ENCODE data around the gene PCAT6. TPM values are rescaled to one million over a fixed set of nuclear protein-coding genes. Genes with fewer than 3 reads are reported as not detected.
"Not testable (repeated sequence)": the region's sequence is repeated elsewhere in the genome, so short reads cannot be mapped to it uniquely, and the experiment has no call there.

Gene PCAT6
- total RNA-seq, 1 experiment from 2014 or later, result not detected

GRCh38 chr1:202810193-202810614, 550 bp upstream of the PCAT6 start:
- Histone ChIP-seq H3K4me2 (ENCODE audit: low read depth, low read length, poor library complexity, severe bottlenecking) (no peak overlapping the region), H3K27me3 (ENCODE audit: low read length) (no peaks in the 10 kb centered on the region), H3K9ac (ENCODE audit: low read length) (no peak overlapping the region), H3K4me1 (ENCODE audit: low read length) (no peaks in the 10 kb centered on the region), H3K4me3 (ENCODE audit: low read length) (no peak overlapping the region), H4K20me1 (ENCODE audit: insufficient read depth, low read depth, low read length) (no peaks in the 10 kb centered on the region), H3K9me2 (replicated peaks; ENCODE audit: insufficient read depth, low read length) (no peaks in the 10 kb centered on the region), H3K36me3 (ENCODE audit: insufficient read depth, low read length) (no peaks in the 10 kb centered on the region), H2AFZ (ENCODE audit: low read length) (no peak overlapping the region), H3K27ac (ENCODE audit: low read length) (no peak overlapping the region), H3K9me3 (ENCODE audit: low read length) (no peaks in the 10 kb centered on the region), H3K79me2 (ENCODE audit: low read length) (no peaks in the 10 kb centered on the region)
- no peak for DNase-seq

DNA sequence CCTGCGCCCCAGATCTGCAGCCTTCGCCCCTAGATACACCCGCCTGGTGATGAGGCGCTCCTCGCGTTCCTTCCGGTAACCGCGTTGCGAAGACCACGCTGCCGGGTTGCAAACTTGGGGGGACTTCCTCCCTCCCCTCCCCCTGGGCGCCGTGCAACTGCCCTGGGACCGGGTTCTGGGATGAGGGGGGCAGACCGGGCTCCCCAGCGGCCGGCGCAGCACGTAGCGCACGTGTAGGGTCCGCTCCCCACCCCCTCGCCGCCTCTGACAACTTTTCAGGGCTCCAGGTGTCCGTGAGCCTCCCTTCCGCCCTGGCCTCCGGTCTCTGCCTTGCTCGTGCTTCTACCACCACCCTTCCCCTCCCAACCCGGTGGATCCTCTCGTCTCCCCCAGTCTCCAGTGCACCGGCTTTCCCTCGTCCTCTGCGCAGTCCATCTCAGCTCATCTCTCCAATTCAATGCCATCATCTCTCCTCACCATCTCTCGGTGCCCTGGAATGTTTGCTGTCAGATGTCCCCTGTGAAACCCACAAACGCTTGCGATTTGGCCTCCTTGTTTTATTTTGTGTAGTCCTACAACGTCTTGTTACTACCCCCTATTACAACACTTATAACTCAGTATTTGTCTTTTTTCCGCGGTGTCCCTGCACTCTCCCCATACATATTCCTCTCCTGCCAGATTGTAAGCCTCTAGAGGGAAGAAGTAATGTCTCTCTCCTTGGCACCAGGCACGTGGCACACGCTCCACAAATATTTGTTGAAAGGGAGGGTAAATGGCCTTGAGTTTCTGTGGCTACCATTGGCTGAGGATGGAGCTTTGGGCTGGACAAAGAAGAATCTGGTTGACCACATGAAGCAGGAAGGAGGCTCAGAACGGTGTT, 782 bp downstream of the PCAT6 start:
- no peaks in the 10 kb centered on the region for H3K9me3 ChIP-seq (ENCODE audit: low read length)
- H3K27ac ChIP-seq (ENCODE audit: low read length), result no peak overlapping the region
- no peak overlapping the region for H3K4me3 ChIP-seq (ENCODE audit: low read length)
- no peaks in the 10 kb centered on the region for H3K9me2 ChIP-seq (replicated peaks; ENCODE audit: insufficient read depth, low read length)
- no peak overlapping the region for H3K9ac ChIP-seq (ENCODE audit: low read length)
- no peaks in the 10 kb centered on the region for H3K27me3 ChIP-seq (ENCODE audit: low read length)
- no peaks in the 10 kb centered on the region for H3K4me1 ChIP-seq (ENCODE audit: low read length)
- no peak overlapping the region for H3K4me2 ChIP-seq (ENCODE audit: low read depth, low read length, poor library complexity, severe bottlenecking)
- no peak for DNase-seq
- no peaks in the 10 kb centered on the region for H3K79me2 ChIP-seq (ENCODE audit: low read length)
- H4K20me1 ChIP-seq (ENCODE audit: insufficient read depth, low read depth, low read length), result no peaks in the 10 kb centered on the region
- H2AFZ ChIP-seq (ENCODE audit: low read length), result no peak overlapping the region
- H3K36me3 ChIP-seq (ENCODE audit: insufficient read depth, low read length), result no peaks in the 10 kb centered on the region

DNA sequence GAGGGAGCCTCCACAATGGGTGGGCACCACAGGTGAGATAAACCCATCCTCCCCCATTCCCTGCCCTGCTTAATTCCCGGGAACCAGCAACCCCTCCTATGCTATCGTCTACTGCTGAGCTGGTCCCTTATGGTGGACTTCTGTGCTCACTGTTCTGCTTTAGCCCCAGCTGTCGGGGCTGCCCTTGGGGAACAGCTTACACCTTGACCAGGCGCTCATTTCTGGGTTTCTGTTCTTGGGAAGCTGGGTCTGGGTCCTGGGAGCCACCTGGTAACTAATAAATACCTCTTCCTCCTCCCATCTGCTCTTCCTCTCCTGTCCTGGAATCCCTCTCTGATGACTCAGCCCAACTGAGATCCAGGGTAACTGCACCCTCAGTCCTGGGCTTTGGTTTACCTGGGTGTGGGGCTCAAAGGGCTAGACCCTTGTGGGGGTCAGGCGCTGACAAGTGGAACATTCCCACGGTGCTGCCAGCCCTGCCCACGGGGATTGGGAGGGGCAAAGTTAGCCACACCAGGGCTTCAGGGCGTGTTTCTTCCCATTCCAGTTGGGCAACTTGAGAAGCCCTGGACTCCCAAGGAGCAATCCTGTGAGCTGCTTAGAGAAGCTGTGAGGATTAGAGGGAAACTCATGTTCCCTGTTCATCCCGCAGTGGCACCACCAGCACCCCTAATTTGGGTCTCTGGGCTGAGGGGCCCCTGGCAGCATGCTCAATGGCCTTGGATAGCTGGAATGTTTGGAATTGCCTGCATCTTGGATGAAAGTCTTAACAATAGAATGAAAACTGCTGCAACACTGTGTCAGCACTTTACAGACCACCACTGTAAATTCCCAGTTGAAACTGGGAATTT, 1.6 kb downstream of the PCAT6 start:
- no peaks in the 10 kb centered on the region for H3K9me2 ChIP-seq (replicated peaks; ENCODE audit: insufficient read depth, low read length)
- DNase-seq, result no peak
- no peaks in the 10 kb centered on the region for H4K20me1 ChIP-seq (ENCODE audit: insufficient read depth, low read depth, low read length)
- no peak overlapping the region for H3K9ac ChIP-seq (ENCODE audit: low read length)
- no peaks in the 10 kb centered on the region for H3K79me2 ChIP-seq (ENCODE audit: low read length)
- H3K4me3 ChIP-seq (ENCODE audit: low read length), result no peak overlapping the region
- no peak overlapping the region for H2AFZ ChIP-seq (ENCODE audit: low read length)
- no peaks in the 10 kb centered on the region for H3K9me3 ChIP-seq (ENCODE audit: low read length)
- no peaks in the 10 kb centered on the region for H3K36me3 ChIP-seq (ENCODE audit: insufficient read depth, low read length)
- H3K27me3 ChIP-seq (ENCODE audit: low read length), result no peaks in the 10 kb centered on the region
- H3K4me2 ChIP-seq (ENCODE audit: low read depth, low read length, poor library complexity, severe bottlenecking), result no peak overlapping the region
- no peaks in the 10 kb centered on the region for H3K4me1 ChIP-seq (ENCODE audit: low read length)
- H3K27ac ChIP-seq (ENCODE audit: low read length), result no peak overlapping the region

GRCh38 chr1:202815120-202815519, 4.4 kb downstream of the PCAT6 start:
- Histone ChIP-seq H3K4me3 (ENCODE audit: low read length) (no peak overlapping the region), H3K79me2 (ENCODE audit: low read length) (no peaks in the 10 kb centered on the region), H3K27me3 (ENCODE audit: low read length) (no peaks in the 10 kb centered on the region), H3K27ac (ENCODE audit: low read length) (no peak overlapping the region), H4K20me1 (ENCODE audit: insufficient read depth, low read depth, low read length) (no peaks in the 10 kb centered on the region), H3K9me3 (ENCODE audit: low read length) (no peaks in the 10 kb centered on the region), H3K9me2 (replicated peaks; ENCODE audit: insufficient read depth, low read length) (no peaks in the 10 kb centered on the region), H3K9ac (ENCODE audit: low read length) (no peak overlapping the region), H3K4me2 (ENCODE audit: low read depth, low read length, poor library complexity, severe bottlenecking) (no peak overlapping the region), H3K4me1 (ENCODE audit: low read length) (no peaks in the 10 kb centered on the region), H3K36me3 (ENCODE audit: insufficient read depth, low read length) (no peaks in the 10 kb centered on the region), H2AFZ (ENCODE audit: low read length) (no peak overlapping the region)
- DNase-seq, result no peak

DNA sequence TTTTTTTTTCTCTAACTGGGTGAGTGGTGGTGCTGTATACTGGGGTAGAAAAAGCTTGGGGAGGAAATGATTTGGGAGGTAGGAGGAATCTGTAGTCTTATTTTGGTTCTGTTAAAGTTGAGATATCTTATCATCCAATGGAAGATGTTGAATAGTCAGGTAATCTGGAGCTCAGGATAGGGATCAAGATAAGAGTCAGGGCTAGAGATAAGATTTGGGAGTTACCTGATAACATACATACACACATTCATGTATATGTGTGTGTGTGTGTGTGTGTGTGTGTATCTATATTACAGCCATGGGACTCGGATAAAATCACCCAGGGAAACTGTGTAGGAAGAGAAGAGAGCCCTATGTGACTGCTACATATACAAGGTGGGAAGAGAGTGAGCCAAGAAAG, 8.1 kb downstream of the PCAT6 start:
- no peak overlapping the region for H2AFZ ChIP-seq (ENCODE audit: low read length)
- H3K79me2 ChIP-seq (ENCODE audit: low read length), result no peaks in the 10 kb centered on the region
- no peaks in the 10 kb centered on the region for H3K4me1 ChIP-seq (ENCODE audit: low read length)
- no peaks in the 10 kb centered on the region for H3K27me3 ChIP-seq (ENCODE audit: low read length)
- no peak overlapping the region for H3K9ac ChIP-seq (ENCODE audit: low read length)
- H3K4me2 ChIP-seq (ENCODE audit: low read depth, low read length, poor library complexity, severe bottlenecking), result no peak overlapping the region
- no peaks in the 10 kb centered on the region for H3K9me2 ChIP-seq (replicated peaks; ENCODE audit: insufficient read depth, low read length)
- H3K36me3 ChIP-seq (ENCODE audit: insufficient read depth, low read length), result no peaks in the 10 kb centered on the region
- no peak overlapping the region for H3K4me3 ChIP-seq (ENCODE audit: low read length)
- no peaks in the 10 kb centered on the region for H3K9me3 ChIP-seq (ENCODE audit: low read length)
- DNase-seq, result no peak
- H4K20me1 ChIP-seq (ENCODE audit: insufficient read depth, low read depth, low read length), result no peaks in the 10 kb centered on the region
- H3K27ac ChIP-seq (ENCODE audit: low read length), result no peak overlapping the region

DNA sequence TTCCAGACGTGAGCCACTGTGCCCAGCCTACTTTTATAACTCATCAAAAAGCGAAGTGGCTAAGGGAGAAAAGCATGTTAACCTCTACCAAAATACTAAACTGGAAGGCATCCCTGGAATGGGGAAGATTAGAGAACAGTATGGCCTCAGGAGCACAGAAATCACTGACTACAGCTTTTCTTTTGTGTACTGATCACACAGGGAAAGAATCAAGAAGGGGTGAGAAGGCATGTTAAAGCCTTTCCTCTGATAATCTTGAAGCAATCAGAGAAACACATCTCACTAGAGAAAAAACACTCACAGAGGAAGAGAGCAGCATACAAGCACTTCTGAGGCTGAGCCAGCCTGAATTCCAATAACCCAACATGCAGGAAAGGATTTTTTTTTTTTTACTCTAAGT, 10.7 kb downstream of the PCAT6 start:
- H3K9ac ChIP-seq (ENCODE audit: low read length), result no peak overlapping the region
- H3K4me2 ChIP-seq (ENCODE audit: low read depth, low read length, poor library complexity, severe bottlenecking), result no peak overlapping the region

GRCh38 chr1:202825748-202826147, 15.0 kb downstream of the PCAT6 start:
- DNase-seq, result no peak
- Histone ChIP-seq H3K27ac (ENCODE audit: low read length) (no peak overlapping the region), H3K79me2 (ENCODE audit: low read length) (no peaks in the 10 kb centered on the region), H3K4me3 (ENCODE audit: low read length) (no peak overlapping the region), H3K4me2 (ENCODE audit: low read depth, low read length, poor library complexity, severe bottlenecking) (no peak overlapping the region), H3K27me3 (ENCODE audit: low read length) (no peaks in the 10 kb centered on the region), H4K20me1 (ENCODE audit: insufficient read depth, low read depth, low read length) (no peaks in the 10 kb centered on the region), H3K9me3 (ENCODE audit: low read length) (no peaks in the 10 kb centered on the region), H3K9me2 (replicated peaks; ENCODE audit: insufficient read depth, low read length) (no peaks in the 10 kb centered on the region), H3K9ac (ENCODE audit: low read length) (no peak overlapping the region), H3K4me1 (ENCODE audit: low read length) (no peaks in the 10 kb centered on the region), H3K36me3 (ENCODE audit: insufficient read depth, low read length) (no peaks in the 10 kb centered on the region), H2AFZ (ENCODE audit: low read length) (no peak overlapping the region)

More for the DNA sequence above, 10.7 kb downstream of the PCAT6 start:
- Histone ChIP-seq H4K20me1 (ENCODE audit: insufficient read depth, low read depth, low read length) (no peaks in the 10 kb centered on the region), H2AFZ (ENCODE audit: low read length) (no peak overlapping the region), H3K36me3 (ENCODE audit: insufficient read depth, low read length) (no peaks in the 10 kb centered on the region), H3K27ac (ENCODE audit: low read length) (no peak overlapping the region), H3K9me3 (ENCODE audit: low read length) (no peaks in the 10 kb centered on the region), H3K27me3 (ENCODE audit: low read length) (no peaks in the 10 kb centered on the region), H3K4me3 (ENCODE audit: low read length) (no peak overlapping the region), H3K79me2 (ENCODE audit: low read length) (no peaks in the 10 kb centered on the region), H3K9me2 (replicated peaks; ENCODE audit: insufficient read depth, low read length) (no peaks in the 10 kb centered on the region), H3K4me1 (ENCODE audit: low read length) (no peaks in the 10 kb centered on the region)
- DNase-seq, result no peak

DNA sequence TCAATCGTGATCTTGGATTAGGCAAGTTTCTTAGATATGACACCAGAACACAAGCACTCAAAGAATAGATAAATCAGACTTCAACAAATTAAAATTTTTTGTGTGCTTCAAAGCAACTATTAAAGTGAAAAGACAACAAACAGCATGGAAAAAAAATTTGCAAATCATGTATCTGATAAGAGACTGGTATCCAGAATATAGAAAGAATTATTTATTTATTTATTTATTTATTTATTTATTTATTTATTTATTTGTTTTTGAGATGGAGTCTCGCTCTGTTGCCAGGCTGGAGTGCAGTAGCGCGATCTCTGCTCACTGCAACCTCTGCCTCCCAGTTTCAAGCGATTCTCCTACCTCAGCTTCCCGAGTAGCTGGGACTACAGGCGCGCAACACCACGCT, 18.5 kb downstream of the PCAT6 start:
- not testable (repeated sequence) for H3K9me3 ChIP-seq (ENCODE audit: low read length); H4K20me1 ChIP-seq (ENCODE audit: insufficient read depth, low read depth, low read length); H3K9ac ChIP-seq (ENCODE audit: low read length); H3K4me3 ChIP-seq (ENCODE audit: low read length); H3K36me3 ChIP-seq (ENCODE audit: insufficient read depth, low read length); H3K4me1 ChIP-seq (ENCODE audit: low read length); H3K9me2 ChIP-seq (replicated peaks; ENCODE audit: insufficient read depth, low read length); H3K79me2 ChIP-seq (ENCODE audit: low read length); H2AFZ ChIP-seq (ENCODE audit: low read length); DNase-seq; H3K4me2 ChIP-seq (ENCODE audit: low read depth, low read length, poor library complexity, severe bottlenecking); H3K27me3 ChIP-seq (ENCODE audit: low read length); H3K27ac ChIP-seq (ENCODE audit: low read length)

All from Karpas-422 (cell line).